HepG2 (cell line): ENCODE data around the gene LST1. TPM values are rescaled to one million over a fixed set of nuclear protein-coding genes. Genes with fewer than 3 reads are reported as not detected.

Experiments
- ATAC-seq: fragments of 200-7000 bp; cut with Tn5 transposase; 3 replicates; pipeline ENCODE4 v1.9.1; 2020; ENCODE audit warnings: mild to moderate bottlenecking, moderate library complexity
- BruUV-seq: library from RNA; stranded (reverse); fragments of 400-500 nt; replicated peaks from 2 replicates; lab custom pipeline; 2021; lab: Mats Ljungman, UMichigan
- CTCF ChIA-PET: fragments of 300-600 bp; formaldehyde crosslinking; extraction: SDS; loops from one replicate; lab custom pipeline; 2021; ENCODE audit warnings: low total read pairs, inconsistent platforms, low intra/inter-chr PET ratio; lab: Yijun Ruan, JAX
- POLR2A ChIA-PET: fragments of 350-600 bp; sonication (Branson Sonifier 250); formaldehyde crosslinking; loops from one replicate; lab custom pipeline; 2020; ENCODE audit warnings: antibody characterized with exemption, inconsistent platforms; lab: Yijun Ruan, JAX
- DNase-seq: peaks from one replicate; pipeline ENCODE4 v3.0.0-alpha.2; 2015; ENCODE audit warnings: low spot score
- FAIRE-seq: peaks from 3 replicates; lab custom pipeline; 2011; peaks lifted over from hg19 to GRCh38; lab: Jason Lieb, UNC
- H2AFZ ChIP-seq: one replicate; pipeline ENCODE4 v1.6.1; 2011; ENCODE audit warnings: low read length, inconsistent platforms
- H3K27ac ChIP-seq: fragments of 300-600 bp; 3 replicates; pipeline ENCODE4 v1.8.0; 2011; ENCODE audit warnings: mixed run types, mild to moderate bottlenecking, mixed read lengths, low read length, inconsistent platforms; ENCODE audit not compliant: insufficient read depth; ENCODE audit errors: extremely low read length
- H3K27me3 ChIP-seq, 2 experiments: fragments of 200-600 bp in 1 of 2; 2 replicates in 1 of 2; 3 replicates in 1 of 2; pipeline versions ENCODE4 v1.6.0 to v1.8.0; 2011; ENCODE audit warnings: low read length in 2 of 2, mild to moderate bottlenecking in 2 of 2, moderate library complexity in 2 of 2, inconsistent platforms in 1 of 2; ENCODE audit not compliant: insufficient read depth in 2 of 2, control insufficient read depth in 1 of 2
- H3K36me3 ChIP-seq, 2 experiments: fragments of 200-600 bp in 1 of 2; replicated peaks in 1 of 2; 2 replicates in 1 of 2; 3 replicates in 1 of 2; pipeline versions ENCODE4 v1.5.1 to v1.8.0; 2011; ENCODE audit warnings: low read length in 2 of 2, inconsistent platforms in 1 of 2; ENCODE audit not compliant: insufficient read depth in 2 of 2, control insufficient read depth in 1 of 2
- H3K4me1 ChIP-seq: 2 replicates; pipeline ENCODE4 v1.5.1; 2012; ENCODE audit warnings: low read length, inconsistent platforms; ENCODE audit not compliant: insufficient read depth
- H3K4me2 ChIP-seq: 2 replicates; pipeline ENCODE4 v1.6.0; 2011; ENCODE audit warnings: low read depth, low read length, inconsistent platforms
- H3K4me3 ChIP-seq, 3 experiments: fragments of 200-600 bp in 1 of 3; sonication (generic), shearing (Covaris generic) in 1 of 3; replicated peaks in 1 of 3; 2 replicates each; pipeline ENCODE4 v1.5.1; 2011 to 2016; ENCODE audit warnings: low read length in 3 of 3, inconsistent platforms in 2 of 3, low read depth in 2 of 3, mild to moderate bottlenecking in 2 of 3, control low read depth in 1 of 3, mixed read lengths in 1 of 3; ENCODE audit not compliant: insufficient read depth in 1 of 3
- H3K79me2 ChIP-seq: one replicate; pipeline ENCODE4 v1.6.1; 2011; ENCODE audit warnings: low read length, inconsistent platforms; ENCODE audit not compliant: insufficient read depth
- H3K9ac ChIP-seq: 2 replicates; pipeline ENCODE4 v1.6.0; 2011; ENCODE audit warnings: mild to moderate bottlenecking, low read depth, low read length, inconsistent platforms; ENCODE audit not compliant: insufficient read depth
- H3K9me3 ChIP-seq: 2 replicates; pipeline ENCODE4 v1.5.1; 2012; ENCODE audit warnings: mild to moderate bottlenecking, low read length
- H4K20me1 ChIP-seq: 2 replicates; pipeline ENCODE4 v1.6.0; 2011; ENCODE audit warnings: inconsistent platforms, mild to moderate bottlenecking, low read length, moderate library complexity; ENCODE audit not compliant: insufficient read depth
- BCL6 ChIP-seq: IDR thresholded peaks from 2 replicates; pipeline ENCODE4 v1.6.1; 2016; ENCODE audit warnings: missing genetic modification reagents, missing compliant biosample characterization
- MZF1 ChIP-seq: sonication (generic); formaldehyde crosslinking; IDR thresholded peaks from 2 replicates; pipeline ENCODE4 v1.8.1; 2023; ENCODE audit warnings: mild to moderate bottlenecking, missing genetic modification reagents, borderline replicate concordance
- RELA ChIP-seq: sonication (generic); formaldehyde crosslinking; IDR thresholded peaks from 2 replicates; pipeline ENCODE4 v1.4.0; 2020; ENCODE audit warnings: missing genetic modification reagents
- ZFP36 ChIP-seq: fragments of 150-350 bp; IDR thresholded peaks from 2 replicates; pipeline ENCODE4 v1.6.1; 2018; ENCODE audit warnings: borderline replicate concordance, low read length, low read depth; ENCODE audit not compliant: partially characterized antibody
- ZNF432 ChIP-seq: sonication (generic); formaldehyde crosslinking; IDR thresholded peaks from 2 replicates; pipeline ENCODE4 v1.5.0; 2020; ENCODE audit warnings: missing genetic modification reagents, mild to moderate bottlenecking, borderline replicate concordance
- ZNF780A ChIP-seq: sonication (generic); formaldehyde crosslinking; IDR thresholded peaks from 2 replicates; pipeline ENCODE4 v1.8.0; 2022; ENCODE audit warnings: mild to moderate bottlenecking, missing genetic modification reagents, moderate library complexity
- ZSCAN20 ChIP-seq: sonication (generic); formaldehyde crosslinking; IDR thresholded peaks from 2 replicates; pipeline ENCODE4 v1.4.0; 2020; ENCODE audit warnings: missing genetic modification reagents, mild to moderate bottlenecking, borderline replicate concordance
- WGBS: methylation state at CpG from one replicate; pipeline ENCODE4 v1.1.6; 2017; ENCODE audit warnings: low lambda C conversion rate; 5-methylcytosine and 5-hydroxymethylcytosine counted together
- in situ Hi-C: cut with HindIII; loops from 2 replicates; pipeline ENCODE4 v1.10.0; 2017; ENCODE audit warnings: low pct_unique_long_range_greater_than_20kb; ENCODE audit not compliant: extremely low pct_ligation_motif_present
- intact Hi-C: fragments of 100-400 bp; cut with micrococcal nuclease; formaldehyde crosslinking; loops from one replicate; pipeline ENCODE4 v1.10.0; 2022; ENCODE audit not compliant: unreplicated experiment
- polyA plus RNA-seq, 8 experiments: library from polyadenylated mRNA; depleted of rRNA in 3 of 8; stranded (reverse) in 7 of 8; unstranded in 1 of 8; fragments of >200 nt; fragmentation: Illumina TruSeq in 4 of 8; extraction: Trizol in 4 of 8; gene quantifications; 2 replicates each; pipeline versions ENCODE4 v1.2.1 to v1.2.3, GENCODE V29; 2011 to 2016; ENCODE audit warnings: low read depth in 4 of 8, missing spikeins in 1 of 8, mixed read lengths in 1 of 8; ENCODE audit not compliant: insufficient read depth in 1 of 8
- total RNA-seq, 5 experiments: library from RNA; depleted of rRNA; stranded (reverse); fragments of >200 nt; fragmentation: Illumina TruSeq; extraction: Trizol; gene quantifications; 2 replicates each; pipeline ENCODE4 v1.2.3, GENCODE V29; 2016; ENCODE audit warnings: low read depth in 1 of 5

LST1 gene
- total and polyA plus RNA-seq, 2 of the 13 experiments (the other 11 are each of a cell fraction or from before 2014, with no cell fraction given): not detected

GRCh38 chr6:31587791-31588777, 2.0 kb downstream of the LST1 start:
- Histone ChIP-seq H3K9me3 (no peaks in the 10 kb centered on the region), H4K20me1 (no peaks in the 10 kb centered on the region), H3K4me1 (no peaks in the 10 kb centered on the region), H3K27ac (no peak overlapping the region), H3K36me3 (no peaks in the 10 kb centered on the region), H3K4me2 (no peak overlapping the region), H2AFZ (no peak overlapping the region), H3K79me2 (no peaks in the 10 kb centered on the region), H3K27me3 (peaks cover 7 to 36% of the 10 kb centered on the region in 2 experiments; a peak in 4 of 5 replicates), H3K9ac (no peak overlapping the region), H3K4me3 (no peak overlapping the region)
- ChIA-PET CTCF (no interaction called here), POLR2A (interaction anchor here (1.4 kb wide), 1 partner anchor 11 kb away, joined by 3 read pairs; no protein-coding TSS in a partner anchor)
- intact Hi-C loops: loop anchor here (5.0 kb wide), 1 partner anchor 1141 kb away; no protein-coding TSS in a partner anchor
- FAIRE-seq: no peak
- DNase-seq: no peak
- WGBS: 31% methylated on average over 12 of the region's 12 CpGs
- no TSS peak for BruUV-seq
- in situ Hi-C loops: loop anchor here (5.0 kb wide), 1 partner anchor 96 kb away; no protein-coding TSS in a partner anchor
- ATAC-seq: no peak
- TF ChIP-seq MZF1 (no peak), ZNF432 (no peak), ZNF780A (no peak), ZFP36 (no peak), BCL6 (CRISPR knock-in tag) (no peak), RELA (CRISPR knock-in tag) (no peak), ZSCAN20 (CRISPR knock-in tag) (no peak)
